ENCODE data around the gene CDKN2B-AS1.

CDKN2B-AS1 gene

GRCh38 chr9:22156586-22156985 lies 162.0 kb downstream of the CDKN2B-AS1 start:
- TF ChIP-seq POLR2A (IDR thresholded peaks at IDR 0.05; ENCODE audit: low read depth, low read length), result no peak
- no peak for TF ChIP-seq SPI1 (IDR thresholded peaks at IDR 0.05; ENCODE audit: low read depth, low read length)
- no peak for TF ChIP-seq TAF1 (IDR thresholded peaks at IDR 0.05; ENCODE audit: low read depth, low read length)
- no peak for TF ChIP-seq PAX5 (IDR thresholded peaks at IDR 0.05; ENCODE audit: insufficient read depth, low read length, severe bottlenecking)
- TF ChIP-seq POLR2AphosphoS5 (IDR thresholded peaks at IDR 0.05; ENCODE audit: low read depth, low read length), result no peak
- no peak for TF ChIP-seq POU2F2 (IDR thresholded peaks at IDR 0.05; ENCODE audit: low read depth, low read length)
- no peak for FAIRE-seq
- no peak for DNase-seq (ENCODE audit: insufficient read length, low spot score)

GRCh38 chr9:22157276-22157675 lies 162.7 kb downstream of the CDKN2B-AS1 start:
- DNase-seq (ENCODE audit: insufficient read length, low spot score) (no peak), FAIRE-seq (no peak)
- no peak for TF ChIP-seq POLR2A (IDR thresholded peaks at IDR 0.05; ENCODE audit: low read depth, low read length)

GRCh38 chr9:22157828-22158227 lies 163.2 kb downstream of the CDKN2B-AS1 start:
- FAIRE-seq (no peak), DNase-seq (ENCODE audit: insufficient read length, low spot score) (no peak)

GRCh38 chr9:22158271-22158670 lies 163.7 kb downstream of the CDKN2B-AS1 start:
- no peak for FAIRE-seq
- no peak for TF ChIP-seq SPI1 (IDR thresholded peaks at IDR 0.05; ENCODE audit: low read depth, low read length)
- TF ChIP-seq POLR2A (IDR thresholded peaks at IDR 0.05; ENCODE audit: low read depth, low read length), result no peak
- no peak for TF ChIP-seq POU2F2 (IDR thresholded peaks at IDR 0.05; ENCODE audit: low read depth, low read length)
- TF ChIP-seq TAF1 (IDR thresholded peaks at IDR 0.05; ENCODE audit: low read depth, low read length), result no peak
- no peak for TF ChIP-seq POLR2AphosphoS5 (IDR thresholded peaks at IDR 0.05; ENCODE audit: low read depth, low read length)
- no peak for TF ChIP-seq PAX5 (IDR thresholded peaks at IDR 0.05; ENCODE audit: insufficient read depth, low read length, severe bottlenecking)
- DNase-seq (ENCODE audit: insufficient read length, low spot score), result no peak

More at GRCh38 chr9:22157828-22158227, 163.2 kb downstream of the CDKN2B-AS1 start:
- TF ChIP-seq POU2F2 (IDR thresholded peaks at IDR 0.05; ENCODE audit: low read depth, low read length) (no peak), POLR2A (IDR thresholded peaks at IDR 0.05; ENCODE audit: low read depth, low read length) (no peak), PAX5 (IDR thresholded peaks at IDR 0.05; ENCODE audit: insufficient read depth, low read length, severe bottlenecking) (no peak), TAF1 (IDR thresholded peaks at IDR 0.05; ENCODE audit: low read depth, low read length) (no peak), POLR2AphosphoS5 (IDR thresholded peaks at IDR 0.05; ENCODE audit: low read depth, low read length) (no peak), SPI1 (IDR thresholded peaks at IDR 0.05; ENCODE audit: low read depth, low read length) (no peak)

GRCh38 chr9:22158927-22159346 lies 164.3 kb downstream of the CDKN2B-AS1 start:
- FAIRE-seq (no peak), DNase-seq (ENCODE audit: insufficient read length, low spot score) (no peak)
- TF ChIP-seq POLR2AphosphoS5 (IDR thresholded peaks at IDR 0.05; ENCODE audit: low read depth, low read length), result no peak
- TF ChIP-seq POLR2A (IDR thresholded peaks at IDR 0.05; ENCODE audit: low read depth, low read length), result no peak
- TF ChIP-seq SPI1 (IDR thresholded peaks at IDR 0.05; ENCODE audit: low read depth, low read length), result no peak
- TF ChIP-seq TAF1 (IDR thresholded peaks at IDR 0.05; ENCODE audit: low read depth, low read length), result no peak
- no peak for TF ChIP-seq POU2F2 (IDR thresholded peaks at IDR 0.05; ENCODE audit: low read depth, low read length)
- TF ChIP-seq PAX5 (IDR thresholded peaks at IDR 0.05; ENCODE audit: insufficient read depth, low read length, severe bottlenecking), result no peak

GRCh38 chr9:22159586-22159985 lies 165.0 kb downstream of the CDKN2B-AS1 start:
- no peak for FAIRE-seq

GRCh38 chr9:22160221-22160620 lies 165.6 kb downstream of the CDKN2B-AS1 start:
- TF ChIP-seq POLR2AphosphoS5 (IDR thresholded peaks at IDR 0.05; ENCODE audit: low read depth, low read length) (no peak), SPI1 (IDR thresholded peaks at IDR 0.05; ENCODE audit: low read depth, low read length) (no peak), PAX5 (IDR thresholded peaks at IDR 0.05; ENCODE audit: insufficient read depth, low read length, severe bottlenecking) (no peak), POU2F2 (IDR thresholded peaks at IDR 0.05; ENCODE audit: low read depth, low read length) (no peak), POLR2A (IDR thresholded peaks at IDR 0.05; ENCODE audit: low read depth, low read length) (no peak), TAF1 (IDR thresholded peaks at IDR 0.05; ENCODE audit: low read depth, low read length) (no peak)
- no peak for FAIRE-seq
- no peak for DNase-seq (ENCODE audit: insufficient read length, low spot score)

More at GRCh38 chr9:22159586-22159985, 165.0 kb downstream of the CDKN2B-AS1 start:
- no peak for DNase-seq (ENCODE audit: insufficient read length, low spot score)
- TF ChIP-seq POLR2AphosphoS5 (IDR thresholded peaks at IDR 0.05; ENCODE audit: low read depth, low read length), result no peak
- no peak for TF ChIP-seq TAF1 (IDR thresholded peaks at IDR 0.05; ENCODE audit: low read depth, low read length)
- no peak for TF ChIP-seq SPI1 (IDR thresholded peaks at IDR 0.05; ENCODE audit: low read depth, low read length)
- TF ChIP-seq POU2F2 (IDR thresholded peaks at IDR 0.05; ENCODE audit: low read depth, low read length), result no peak
- no peak for TF ChIP-seq PAX5 (IDR thresholded peaks at IDR 0.05; ENCODE audit: insufficient read depth, low read length, severe bottlenecking)
- TF ChIP-seq POLR2A (IDR thresholded peaks at IDR 0.05; ENCODE audit: low read depth, low read length), result no peak

- no peak for FAIRE-seq
- no peak for DNase-seq (ENCODE audit: insufficient read length, low spot score)
- TF ChIP-seq TAF1 (IDR thresholded peaks at IDR 0.05; ENCODE audit: low read depth, low read length) (no peak), SPI1 (IDR thresholded peaks at IDR 0.05; ENCODE audit: low read depth, low read length) (no peak), POU2F2 (IDR thresholded peaks at IDR 0.05; ENCODE audit: low read depth, low read length) (no peak), PAX5 (IDR thresholded peaks at IDR 0.05; ENCODE audit: insufficient read depth, low read length, severe bottlenecking) (no peak), POLR2AphosphoS5 (IDR thresholded peaks at IDR 0.05; ENCODE audit: low read depth, low read length) (no peak), POLR2A (IDR thresholded peaks at IDR 0.05; ENCODE audit: low read depth, low read length) (no peak)
Observed at GRCh38 chr9:22165144-22165543, 170.6 kb downstream of the CDKN2B-AS1 start.

GRCh38 chr9:22169243-22169642 lies 174.7 kb downstream of the CDKN2B-AS1 start:
- no peak for DNase-seq (ENCODE audit: insufficient read length, low spot score)
- FAIRE-seq, result no peak
- TF ChIP-seq TAF1 (IDR thresholded peaks at IDR 0.05; ENCODE audit: low read depth, low read length), result no peak
- TF ChIP-seq POLR2AphosphoS5 (IDR thresholded peaks at IDR 0.05; ENCODE audit: low read depth, low read length), result no peak
- no peak for TF ChIP-seq SPI1 (IDR thresholded peaks at IDR 0.05; ENCODE audit: low read depth, low read length)

GRCh38 chr9:22169727-22170503 lies 175.3 kb downstream of the CDKN2B-AS1 start:
- TF ChIP-seq SPI1 (IDR thresholded peaks at IDR 0.05; ENCODE audit: low read depth, low read length) (no peak), POLR2A (IDR thresholded peaks at IDR 0.05; ENCODE audit: low read depth, low read length) (no peak), PAX5 (IDR thresholded peaks at IDR 0.05; ENCODE audit: insufficient read depth, low read length, severe bottlenecking) (no peak), TAF1 (IDR thresholded peaks at IDR 0.05; ENCODE audit: low read depth, low read length) (no peak), POU2F2 (IDR thresholded peaks at IDR 0.05; ENCODE audit: low read depth, low read length) (no peak), POLR2AphosphoS5 (IDR thresholded peaks at IDR 0.05; ENCODE audit: low read depth, low read length) (no peak)
- FAIRE-seq, result no peak
- no peak for DNase-seq (ENCODE audit: insufficient read length, low spot score)

Measured in GM12891 (cell line).